Measurements from ENCODE around the gene VAV3.

Gene VAV3

DNA sequence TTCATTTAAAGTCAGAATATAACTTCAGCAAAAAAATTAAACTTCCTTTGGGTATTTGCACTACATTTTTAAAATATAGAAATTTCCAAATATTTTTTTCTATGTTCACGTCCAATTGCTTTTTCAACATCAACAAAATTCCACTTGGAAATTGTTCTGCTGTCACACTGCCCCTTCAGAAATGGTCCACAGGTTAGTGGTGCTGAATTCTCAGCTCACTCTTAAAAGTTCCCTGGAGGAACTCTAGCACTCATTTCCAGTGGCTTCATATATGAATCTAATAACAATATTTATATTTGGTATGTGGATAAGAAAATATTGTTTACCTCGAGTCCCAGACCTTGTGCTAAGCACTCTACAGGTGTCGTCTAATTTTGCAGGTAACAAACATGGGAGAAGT, 27.4 kb upstream of the VAV3 start:
- Histone ChIP-seq H3K36me3 (ENCODE audit: control insufficient read depth, insufficient read depth, low read length) (no peaks in the 10 kb centered on the region), H3K9me3 (ENCODE audit: control insufficient read depth, insufficient read depth, low read length) (no peaks in the 10 kb centered on the region)

GRCh38 chr1:107991371-107992066, 26.5 kb upstream of the VAV3 start:
- Histone ChIP-seq H3K27me3 (ENCODE audit: control insufficient read depth, insufficient read depth, low read length) (no peaks in the 10 kb centered on the region), H3K36me3 (ENCODE audit: control insufficient read depth, insufficient read depth, low read length) (no peaks in the 10 kb centered on the region), H3K4me3 (ENCODE audit: low read depth, low read length) (no peak overlapping the region), H3K9ac (ENCODE audit: low read depth, low read length) (no peak overlapping the region), H3K4me1 (ENCODE audit: control insufficient read depth, insufficient read depth, low read length) (no peaks in the 10 kb centered on the region), H3K9me3 (ENCODE audit: control insufficient read depth, insufficient read depth, low read length) (no peaks in the 10 kb centered on the region)

More for the DNA sequence above, 27.4 kb upstream of the VAV3 start:
- no peak overlapping the region for H3K9ac ChIP-seq (ENCODE audit: low read depth, low read length)
- H3K4me1 ChIP-seq (ENCODE audit: control insufficient read depth, insufficient read depth, low read length) = no peaks in the 10 kb centered on the region
- H3K4me3 ChIP-seq (ENCODE audit: low read depth, low read length) = no peak overlapping the region
- no peaks in the 10 kb centered on the region for H3K27me3 ChIP-seq (ENCODE audit: control insufficient read depth, insufficient read depth, low read length)

DNA sequence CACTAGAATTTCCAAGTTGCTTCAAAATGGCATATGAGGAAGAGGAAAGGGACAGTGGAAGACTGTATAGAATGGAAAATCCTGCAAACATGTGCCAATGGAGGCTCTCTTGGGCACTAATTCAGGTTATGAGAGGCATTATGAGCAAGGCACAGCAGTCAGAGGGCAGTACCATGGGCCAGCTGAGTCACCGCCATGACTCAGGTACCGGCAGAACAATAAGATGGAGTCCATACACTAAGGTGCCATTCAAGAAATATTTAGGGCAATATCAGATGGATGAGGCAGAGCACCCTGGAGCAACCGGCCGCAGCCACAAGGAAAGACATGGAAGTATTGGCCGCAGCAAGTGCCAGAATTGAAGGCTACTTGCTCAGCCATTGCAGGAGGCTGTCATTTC, 25.6 kb upstream of the VAV3 start:
- Histone ChIP-seq H3K9me3 (ENCODE audit: control insufficient read depth, insufficient read depth, low read length) (no peaks in the 10 kb centered on the region), H3K27me3 (ENCODE audit: control insufficient read depth, insufficient read depth, low read length) (no peaks in the 10 kb centered on the region), H3K9ac (ENCODE audit: low read depth, low read length) (no peak overlapping the region), H3K36me3 (ENCODE audit: control insufficient read depth, insufficient read depth, low read length) (no peaks in the 10 kb centered on the region), H3K4me1 (ENCODE audit: control insufficient read depth, insufficient read depth, low read length) (no peaks in the 10 kb centered on the region), H3K4me3 (ENCODE audit: low read depth, low read length) (no peak overlapping the region)

- H3K4me1 ChIP-seq (ENCODE audit: control insufficient read depth, insufficient read depth, low read length) = no peaks in the 10 kb centered on the region
- no peaks in the 10 kb centered on the region for H3K9me3 ChIP-seq (ENCODE audit: control insufficient read depth, insufficient read depth, low read length)
- no peaks in the 10 kb centered on the region for H3K27me3 ChIP-seq (ENCODE audit: control insufficient read depth, insufficient read depth, low read length)
- no peak overlapping the region for H3K9ac ChIP-seq (ENCODE audit: low read depth, low read length)
- no peaks in the 10 kb centered on the region for H3K36me3 ChIP-seq (ENCODE audit: control insufficient read depth, insufficient read depth, low read length)
- no peak overlapping the region for H3K4me3 ChIP-seq (ENCODE audit: low read depth, low read length)
These were observed 16.3 kb upstream of the VAV3 start for GRCh38 chr1:107981277-107981676.

DNA sequence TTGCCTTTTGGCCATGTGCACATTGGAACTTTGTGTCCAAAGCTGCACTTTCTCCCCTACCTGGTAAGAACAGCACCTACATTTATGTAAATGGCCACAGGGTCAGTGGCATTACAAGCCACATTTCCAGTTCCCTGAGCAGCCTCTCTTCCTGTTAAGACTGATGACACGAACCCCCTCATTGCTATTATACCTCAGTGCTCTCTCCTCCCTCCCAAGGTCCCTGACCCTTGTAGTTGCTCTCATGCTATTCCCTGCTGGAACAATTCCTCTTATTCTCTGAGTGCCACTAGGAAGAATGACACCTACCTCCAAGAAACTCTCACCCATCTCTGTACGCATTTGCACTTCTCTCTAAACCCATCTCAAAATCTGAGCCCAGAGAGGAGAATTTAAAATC, 14.9 kb upstream of the VAV3 start:
- H3K9ac ChIP-seq (ENCODE audit: low read depth, low read length) = no peak overlapping the region
- H3K4me1 ChIP-seq (ENCODE audit: control insufficient read depth, insufficient read depth, low read length) = no peaks in the 10 kb centered on the region
- no peak overlapping the region for H3K4me3 ChIP-seq (ENCODE audit: low read depth, low read length)
- no peaks in the 10 kb centered on the region for H3K9me3 ChIP-seq (ENCODE audit: control insufficient read depth, insufficient read depth, low read length)
- no peaks in the 10 kb centered on the region for H3K27me3 ChIP-seq (ENCODE audit: control insufficient read depth, insufficient read depth, low read length)
- no peaks in the 10 kb centered on the region for H3K36me3 ChIP-seq (ENCODE audit: control insufficient read depth, insufficient read depth, low read length)

DNA sequence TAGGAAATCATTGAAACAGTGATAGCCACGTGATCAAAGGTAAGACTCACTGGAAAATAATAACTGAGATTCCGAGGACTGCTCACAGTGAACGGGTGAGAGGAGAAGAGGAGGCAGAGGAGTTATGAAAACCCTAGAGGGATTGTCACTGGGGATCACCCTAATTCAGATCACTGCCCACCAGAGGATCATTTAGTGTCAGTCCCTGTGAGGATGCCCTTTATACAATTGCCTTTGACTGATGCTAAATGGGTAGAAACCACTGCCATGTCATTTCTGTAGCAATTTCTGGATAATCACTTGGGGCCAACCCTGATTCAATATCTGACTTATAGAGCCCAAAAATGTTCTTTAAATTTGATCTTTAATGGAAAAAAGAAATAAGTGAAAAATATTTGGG, 14.1 kb upstream of the VAV3 start:
- H3K4me3 ChIP-seq (ENCODE audit: low read depth, low read length) = no peak overlapping the region
- no peaks in the 10 kb centered on the region for H3K27me3 ChIP-seq (ENCODE audit: control insufficient read depth, insufficient read depth, low read length)
- H3K4me1 ChIP-seq (ENCODE audit: control insufficient read depth, insufficient read depth, low read length) = no peaks in the 10 kb centered on the region
- no peaks in the 10 kb centered on the region for H3K9me3 ChIP-seq (ENCODE audit: control insufficient read depth, insufficient read depth, low read length)
- H3K9ac ChIP-seq (ENCODE audit: low read depth, low read length) = no peak overlapping the region
- H3K36me3 ChIP-seq (ENCODE audit: control insufficient read depth, insufficient read depth, low read length) = no peaks in the 10 kb centered on the region

DNA sequence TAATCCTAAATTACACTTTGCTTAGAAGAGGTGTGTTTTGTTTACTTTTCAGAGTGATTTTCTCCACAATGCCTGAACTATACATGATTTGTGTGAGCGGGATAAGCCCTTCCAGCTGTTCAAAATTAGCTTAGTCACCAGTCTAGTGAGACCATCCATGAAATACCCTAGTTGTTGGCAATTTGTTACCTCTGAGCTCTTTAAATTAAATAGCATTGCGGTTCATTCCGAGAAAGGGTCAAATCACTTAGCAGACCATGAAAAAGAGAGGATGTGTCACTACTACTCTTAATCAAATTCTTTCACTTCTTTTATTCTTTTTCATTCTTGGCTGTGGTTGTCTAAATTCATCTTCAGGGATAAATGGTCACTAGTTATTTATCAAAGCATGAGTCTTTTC, 11.9 kb upstream of the VAV3 start:
- H3K27me3 ChIP-seq (ENCODE audit: control insufficient read depth, insufficient read depth, low read length) = no peaks in the 10 kb centered on the region
- no peaks in the 10 kb centered on the region for H3K36me3 ChIP-seq (ENCODE audit: control insufficient read depth, insufficient read depth, low read length)
- H3K4me1 ChIP-seq (ENCODE audit: control insufficient read depth, insufficient read depth, low read length) = no peaks in the 10 kb centered on the region
- no peak overlapping the region for H3K4me3 ChIP-seq (ENCODE audit: low read depth, low read length)
- H3K9ac ChIP-seq (ENCODE audit: low read depth, low read length) = no peak overlapping the region
- no peaks in the 10 kb centered on the region for H3K9me3 ChIP-seq (ENCODE audit: control insufficient read depth, insufficient read depth, low read length)

- Histone ChIP-seq H3K4me3 (ENCODE audit: low read depth, low read length) (no peak overlapping the region), H3K36me3 (ENCODE audit: control insufficient read depth, insufficient read depth, low read length) (no peaks in the 10 kb centered on the region), H3K4me1 (ENCODE audit: control insufficient read depth, insufficient read depth, low read length) (no peaks in the 10 kb centered on the region), H3K9ac (ENCODE audit: low read depth, low read length) (no peak overlapping the region), H3K9me3 (ENCODE audit: control insufficient read depth, insufficient read depth, low read length) (no peaks in the 10 kb centered on the region), H3K27me3 (ENCODE audit: control insufficient read depth, insufficient read depth, low read length) (no peaks in the 10 kb centered on the region)
These were observed 11.5 kb upstream of the VAV3 start for GRCh38 chr1:107976431-107976830.

- Histone ChIP-seq H3K9ac (ENCODE audit: low read depth, low read length) (no peak overlapping the region), H3K27me3 (ENCODE audit: control insufficient read depth, insufficient read depth, low read length) (no peaks in the 10 kb centered on the region), H3K36me3 (ENCODE audit: control insufficient read depth, insufficient read depth, low read length) (no peaks in the 10 kb centered on the region), H3K9me3 (ENCODE audit: control insufficient read depth, insufficient read depth, low read length) (no peaks in the 10 kb centered on the region), H3K4me3 (ENCODE audit: low read depth, low read length) (no peak overlapping the region), H3K4me1 (ENCODE audit: control insufficient read depth, insufficient read depth, low read length) (no peaks in the 10 kb centered on the region)
These were observed 10.9 kb upstream of the VAV3 start for GRCh38 chr1:107975851-107976250.

- Histone ChIP-seq H3K9ac (ENCODE audit: low read depth, low read length) (no peak overlapping the region), H3K27me3 (ENCODE audit: control insufficient read depth, insufficient read depth, low read length) (no peaks in the 10 kb centered on the region), H3K9me3 (ENCODE audit: control insufficient read depth, insufficient read depth, low read length) (no peaks in the 10 kb centered on the region), H3K36me3 (ENCODE audit: control insufficient read depth, insufficient read depth, low read length) (no peaks in the 10 kb centered on the region), H3K4me3 (ENCODE audit: low read depth, low read length) (no peak overlapping the region), H3K4me1 (ENCODE audit: control insufficient read depth, insufficient read depth, low read length) (no peaks in the 10 kb centered on the region)
These were observed 9.1 kb upstream of the VAV3 start for GRCh38 chr1:107974090-107974489.

DNA sequence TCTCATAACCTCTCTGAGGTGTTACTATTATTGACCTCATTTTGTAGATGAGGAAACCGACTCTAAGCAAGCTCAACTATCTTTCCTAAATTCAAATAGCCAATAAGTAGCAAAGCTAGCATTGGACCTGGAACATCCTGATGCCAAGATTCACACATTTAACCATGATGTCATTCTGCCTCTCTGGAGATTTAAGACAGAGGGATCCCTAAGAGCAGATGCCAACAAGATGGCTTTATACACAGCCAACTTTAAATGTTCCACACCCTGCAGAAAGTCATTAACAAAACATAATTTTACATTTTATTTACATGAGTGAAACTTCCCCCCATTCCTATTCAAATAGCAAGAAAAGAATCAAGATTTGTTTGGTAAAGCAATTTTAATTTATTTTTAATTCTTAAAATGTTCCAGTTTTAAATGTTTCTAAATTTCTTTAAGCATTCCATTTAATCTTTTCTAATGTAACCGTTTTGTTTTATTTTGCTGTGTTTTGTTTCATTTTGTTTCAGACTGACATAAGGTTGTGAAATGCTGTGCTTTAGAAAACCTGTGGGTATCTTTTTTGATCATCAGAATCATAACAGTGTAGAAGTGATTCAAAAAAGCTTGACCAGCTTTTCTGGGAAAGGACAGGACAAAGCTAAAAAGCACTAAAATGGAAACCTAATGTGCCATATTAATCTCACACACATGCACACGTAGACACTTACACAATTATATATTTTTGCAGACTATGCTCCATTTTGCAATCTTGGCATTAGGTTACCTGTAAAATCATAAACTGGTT, 7.6 kb upstream of the VAV3 start:
- Histone ChIP-seq H3K9ac (ENCODE audit: low read depth, low read length) (no peak overlapping the region), H3K4me1 (ENCODE audit: control insufficient read depth, insufficient read depth, low read length) (no peaks in the 10 kb centered on the region), H3K27me3 (ENCODE audit: control insufficient read depth, insufficient read depth, low read length) (no peaks in the 10 kb centered on the region), H3K4me3 (ENCODE audit: low read depth, low read length) (no peak overlapping the region), H3K36me3 (ENCODE audit: control insufficient read depth, insufficient read depth, low read length) (no peaks in the 10 kb centered on the region), H3K9me3 (ENCODE audit: control insufficient read depth, insufficient read depth, low read length) (no peaks in the 10 kb centered on the region)

GRCh38 chr1:107966550-107966949, 1.6 kb upstream of the VAV3 start:
- peaks cover 2% of the 10 kb centered on the region for H3K4me1 ChIP-seq (ENCODE audit: control insufficient read depth, insufficient read depth, low read length)
- no peaks in the 10 kb centered on the region for H3K9me3 ChIP-seq (ENCODE audit: control insufficient read depth, insufficient read depth, low read length)
- peaks cover 20% of the 10 kb centered on the region for H3K27me3 ChIP-seq (ENCODE audit: control insufficient read depth, insufficient read depth, low read length)
- H3K36me3 ChIP-seq (ENCODE audit: control insufficient read depth, insufficient read depth, low read length) = no peaks in the 10 kb centered on the region
- H3K9ac ChIP-seq (ENCODE audit: low read depth, low read length) = no peak overlapping the region
- H3K4me3 ChIP-seq (ENCODE audit: low read depth, low read length) = no peak overlapping the region
